Activated T-cell treated with anti-CD3 and anti-CD28 coated beads, Interleukin-2, amount 50 U/mL, for 72 hours (primary cell): ENCODE data around the gene BRI3. TPM values are rescaled to one million over a fixed set of nuclear protein-coding genes. Genes with fewer than 3 reads are reported as not detected.
A peak's percentile ranks its signal among the peaks of the same experiment; 100 is the strongest.

Source experiments
- ATAC-seq, 2 donors: fragments of 150-1000 bp; cut with Tn5 transposase; replicated peaks in 1 of 2; 2 replicates each; pipeline ENCODE4 v1.10.0; 2021; ENCODE audit warnings: moderate library complexity in 2 of 2, mild to moderate bottlenecking in 1 of 2
- DNase-seq, 2 donors: peaks; one replicate each; pipeline ENCODE4 v3.0.0; 2021 to 2022; ENCODE audit warnings: mixed read lengths in 1 of 2
- H3K27ac Mint-ChIP-seq: one replicate; pipeline ENCODE4 v1.8.0; 2022; ENCODE audit warnings: mild to moderate bottlenecking, moderate library complexity, mixed read lengths
- H3K27me3 Mint-ChIP-seq: one replicate; pipeline ENCODE4 v1.8.0; 2022; ENCODE audit warnings: low read depth, mixed read lengths
- H3K36me3 Mint-ChIP-seq, 2 donors: one replicate each; pipeline ENCODE4 v1.8.0; 2022; ENCODE audit warnings: mixed read lengths in 2 of 2, mild to moderate bottlenecking in 1 of 2; ENCODE audit not compliant: insufficient read depth in 2 of 2
- H3K4me1 Mint-ChIP-seq: one replicate; pipeline ENCODE4 v1.8.0; 2022; ENCODE audit warnings: low read depth, mixed read lengths
- H3K4me3 Mint-ChIP-seq, 2 donors: one replicate each; pipeline ENCODE4 v1.8.0; 2022; ENCODE audit warnings: mild to moderate bottlenecking in 2 of 2, mixed read lengths in 2 of 2, moderate library complexity in 2 of 2
- H3K9me3 Mint-ChIP-seq, 2 donors: one replicate each; pipeline ENCODE4 v1.8.0; 2022; ENCODE audit warnings: mixed read lengths in 2 of 2
- total RNA-seq, 2 donors: library from RNA; stranded (reverse); gene quantifications; one replicate each; pipeline ENCODE4 v1.2.3, GENCODE V29; 2022

Gene BRI3
- total RNA-seq, 2 donors from 2014 or later = 84.2 to 90.0 TPM

DNA sequence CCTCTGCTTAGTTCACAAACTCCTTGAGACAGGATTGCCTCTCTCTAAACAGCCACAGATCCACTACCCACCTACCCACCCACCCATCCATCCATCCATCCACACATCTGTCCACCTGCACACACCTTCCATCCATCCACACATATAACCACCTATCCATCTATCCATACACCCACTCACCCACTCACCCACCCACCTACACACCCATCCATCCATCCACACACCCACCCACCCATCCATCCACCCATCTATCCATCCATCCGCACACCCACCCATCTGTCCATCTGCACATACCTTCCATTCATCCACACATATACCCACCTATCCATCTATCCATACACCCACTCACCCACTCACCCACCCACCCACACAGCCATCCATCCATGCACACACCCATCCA, 39.1 kb upstream of the BRI3 start:
- Mint-ChIP-seq H3K4me3 (no peak overlapping the region), H3K27ac (no peak overlapping the region), H3K36me3 (peaks cover 0 to 2% of the 10 kb centered on the region in 2 donors), H3K27me3 (no peaks in the 10 kb centered on the region), H3K4me1 (no peaks in the 10 kb centered on the region), H3K9me3 (no peaks in the 10 kb centered on the region)
- ATAC-seq (no peak), DNase-seq (no peak)

DNA sequence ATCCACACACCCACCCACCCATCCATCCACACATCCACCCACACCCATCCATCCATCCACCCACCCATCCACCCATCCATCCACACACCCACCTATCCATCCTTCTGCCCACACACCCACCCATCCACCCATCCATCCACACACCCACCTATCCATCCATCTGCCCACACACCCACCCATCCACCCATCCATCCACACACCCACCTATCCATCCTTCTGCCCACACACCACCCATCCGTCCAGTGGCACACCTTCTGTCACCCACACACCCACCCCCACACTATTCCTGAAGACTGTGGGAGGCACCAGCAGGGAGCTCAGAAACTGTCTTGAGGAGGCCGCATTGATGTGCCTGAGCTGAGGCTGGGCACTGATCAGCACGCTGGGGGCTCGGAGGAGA, 38.6 kb upstream of the BRI3 start:
- no peak for DNase-seq
- Mint-ChIP-seq H3K36me3 (peaks cover 0 to 4% of the 10 kb centered on the region in 2 donors), H3K27ac (no peak overlapping the region), H3K27me3 (no peaks in the 10 kb centered on the region), H3K4me3 (no peak overlapping the region), H3K9me3 (no peaks in the 10 kb centered on the region), H3K4me1 (peaks cover 2% of the 10 kb centered on the region)
- no peak for ATAC-seq

DNA sequence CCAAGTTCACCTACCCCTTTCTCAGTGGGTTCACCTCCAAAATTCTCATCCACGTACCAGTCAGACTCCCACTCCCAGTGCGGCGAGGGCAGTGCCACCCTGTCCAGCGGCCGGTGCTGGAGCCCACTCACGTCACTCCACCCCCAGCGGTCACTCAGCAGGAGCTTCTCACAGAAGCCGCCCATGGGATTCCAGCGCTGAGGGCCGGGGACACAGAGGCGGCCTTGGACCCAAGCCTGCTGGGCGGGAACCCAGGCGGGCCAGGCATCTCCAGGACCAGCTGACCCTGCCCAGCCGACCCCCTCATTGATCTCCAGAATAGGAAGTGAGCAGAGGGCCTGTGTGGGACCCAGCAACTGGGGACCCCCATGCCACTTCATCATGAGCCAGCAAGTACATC, 36.6 kb upstream of the BRI3 start:
- Mint-ChIP-seq H3K27ac (no peak overlapping the region), H3K36me3 (peaks cover under 1 to 4% of the 10 kb centered on the region in 2 donors)

DNA sequence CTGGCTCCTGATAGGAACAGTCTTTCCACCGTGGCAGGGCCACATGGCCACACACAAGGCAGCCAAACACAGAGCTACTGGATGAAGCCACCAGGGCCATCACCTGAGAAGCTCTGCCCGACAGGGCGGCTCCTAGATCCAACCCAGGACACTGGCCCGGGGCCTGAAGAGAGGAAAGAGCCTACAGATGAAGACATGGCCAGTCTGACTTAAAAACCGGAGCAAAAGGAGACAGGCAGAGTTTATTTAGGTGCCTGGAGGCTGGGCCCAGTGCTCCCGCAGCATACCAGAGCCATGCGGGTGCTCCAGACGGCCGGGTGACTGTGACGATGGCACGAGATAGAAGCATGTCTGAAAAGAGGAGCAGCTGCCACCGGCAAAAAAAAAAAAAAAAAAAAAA, 33.3 kb upstream of the BRI3 start:
- Mint-ChIP-seq H3K27me3 (no peaks in the 10 kb centered on the region), H3K27ac (peak overlapping the region; percentile 89), H3K4me1 (peaks cover 36% of the 10 kb centered on the region), H3K9me3 (no peaks in the 10 kb centered on the region), H3K36me3 (peaks cover 4% of the 10 kb centered on the region in 2 donors), H3K4me3 (peak overlapping the region in 1 of 2 donors; percentile 29)
- no peak for ATAC-seq
- no peak for DNase-seq

More for the DNA sequence above, 36.6 kb upstream of the BRI3 start:
- no peak overlapping the region for H3K4me3 Mint-ChIP-seq
- DNase-seq (no peak), ATAC-seq (no peak)
- H3K4me1 Mint-ChIP-seq = peaks cover 18% of the 10 kb centered on the region
- no peaks in the 10 kb centered on the region for H3K27me3 Mint-ChIP-seq
- no peaks in the 10 kb centered on the region for H3K9me3 Mint-ChIP-seq

- no peaks in the 10 kb centered on the region for H3K27me3 Mint-ChIP-seq
- DNase-seq (peak in 1 of 2 donors; percentile 9), ATAC-seq (no peak)
- peak overlapping the region; percentile 82 for H3K27ac Mint-ChIP-seq
- H3K36me3 Mint-ChIP-seq = peaks cover 4% of the 10 kb centered on the region in 2 donors
- H3K4me3 Mint-ChIP-seq = peak overlapping the region; percentile 7 to 17
- H3K9me3 Mint-ChIP-seq = no peaks in the 10 kb centered on the region
- peaks cover 41% of the 10 kb centered on the region for H3K4me1 Mint-ChIP-seq
Observed at GRCh38 chr7:98249106-98249505, 32.4 kb upstream of the BRI3 start.

- ATAC-seq (peak; percentile 38 to 42), DNase-seq (peak; percentile 57 to 58)
- peak overlapping the region; percentile 93 to 99 for H3K4me3 Mint-ChIP-seq
- H3K4me1 Mint-ChIP-seq = peaks cover 49% of the 10 kb centered on the region
- no peaks in the 10 kb centered on the region for H3K27me3 Mint-ChIP-seq
- no peaks in the 10 kb centered on the region for H3K9me3 Mint-ChIP-seq
- peaks cover 4 to 6% of the 10 kb centered on the region in 2 donors for H3K36me3 Mint-ChIP-seq
- peak overlapping the region; percentile 82 for H3K27ac Mint-ChIP-seq
Observed at GRCh38 chr7:98250789-98251188, 30.7 kb upstream of the BRI3 start.

DNA sequence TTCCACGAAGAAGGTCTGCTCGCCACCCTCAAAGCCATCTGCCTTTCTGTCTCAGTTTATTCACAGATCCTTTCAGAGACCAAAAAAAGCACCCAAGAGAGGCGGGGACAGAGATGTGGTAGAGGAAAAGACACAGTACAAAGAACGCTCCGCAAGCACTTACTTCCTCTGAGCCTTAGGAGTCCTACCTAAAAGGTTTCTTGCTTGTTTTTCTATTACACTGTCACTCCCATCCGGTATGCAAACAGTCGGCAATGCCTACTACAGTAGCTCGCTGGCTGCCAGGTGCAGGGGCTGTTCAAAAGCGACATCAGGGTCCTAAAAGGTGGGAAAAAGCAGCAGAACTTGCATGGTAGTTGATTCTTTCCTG, 30.3 kb upstream of the BRI3 start:
- Mint-ChIP-seq H3K4me1 (peaks cover 53% of the 10 kb centered on the region), H3K9me3 (no peaks in the 10 kb centered on the region), H3K27ac (peak overlapping the region; percentile 82), H3K4me3 (peak overlapping the region; percentile 93 to 99), H3K27me3 (no peaks in the 10 kb centered on the region), H3K36me3 (peaks cover 4 to 6% of the 10 kb centered on the region in 2 donors)
- ATAC-seq = peak; percentile 20
- peak; percentile 11 to 25 for DNase-seq

- Mint-ChIP-seq H3K27me3 (no peaks in the 10 kb centered on the region), H3K4me1 (peaks cover 56% of the 10 kb centered on the region), H3K36me3 (peaks cover 6 to 7% of the 10 kb centered on the region in 2 donors)
Observed at GRCh38 chr7:98251601-98252424, 29.7 kb upstream of the BRI3 start, which contains the start of gene TECPR1. TSS of gene TECPR1 (minus strand) at chr7:98252232. CDS start at chr7:98246146, 6,086 bp downstream.

GRCh38 chr7:98252425-98253054, 28.9 kb upstream of the BRI3 start:
- Mint-ChIP-seq H3K4me1 (peaks cover 56% of the 10 kb centered on the region), H3K27me3 (no peaks in the 10 kb centered on the region), H3K36me3 (peaks cover 6 to 8% of the 10 kb centered on the region in 2 donors), H3K4me3 (peak overlapping the region; percentile 93 to 99), H3K9me3 (no peaks in the 10 kb centered on the region), H3K27ac (peak overlapping the region; percentile 91)
- peak in 1 of 2 donors; percentile 39 for ATAC-seq
- DNase-seq = no peak

More at GRCh38 chr7:98251601-98252424, 29.7 kb upstream of the BRI3 start, which contains the start of gene TECPR1:
- Mint-ChIP-seq H3K27ac (peak within 1 kb of the TSS; percentile 91), H3K9me3 (no peaks in the 10 kb centered on the region), H3K4me3 (peak within 1 kb of the TSS; percentile 93 to 99)
- DNase-seq (peak; percentile 94 to 96), ATAC-seq (peak; percentile 96 to 97)

GRCh38 chr7:98254516-98254915, 27.0 kb upstream of the BRI3 start:
- H3K4me1 Mint-ChIP-seq = peaks cover 42% of the 10 kb centered on the region
- no peaks in the 10 kb centered on the region for H3K9me3 Mint-ChIP-seq
- ATAC-seq (no peak), DNase-seq (no peak)
- H3K27me3 Mint-ChIP-seq = no peaks in the 10 kb centered on the region
- peaks cover 4 to 6% of the 10 kb centered on the region in 2 donors for H3K36me3 Mint-ChIP-seq
- peak overlapping the region; percentile 52 for H3K27ac Mint-ChIP-seq
- H3K4me3 Mint-ChIP-seq = peak overlapping the region in 1 of 2 donors; percentile 44

DNA sequence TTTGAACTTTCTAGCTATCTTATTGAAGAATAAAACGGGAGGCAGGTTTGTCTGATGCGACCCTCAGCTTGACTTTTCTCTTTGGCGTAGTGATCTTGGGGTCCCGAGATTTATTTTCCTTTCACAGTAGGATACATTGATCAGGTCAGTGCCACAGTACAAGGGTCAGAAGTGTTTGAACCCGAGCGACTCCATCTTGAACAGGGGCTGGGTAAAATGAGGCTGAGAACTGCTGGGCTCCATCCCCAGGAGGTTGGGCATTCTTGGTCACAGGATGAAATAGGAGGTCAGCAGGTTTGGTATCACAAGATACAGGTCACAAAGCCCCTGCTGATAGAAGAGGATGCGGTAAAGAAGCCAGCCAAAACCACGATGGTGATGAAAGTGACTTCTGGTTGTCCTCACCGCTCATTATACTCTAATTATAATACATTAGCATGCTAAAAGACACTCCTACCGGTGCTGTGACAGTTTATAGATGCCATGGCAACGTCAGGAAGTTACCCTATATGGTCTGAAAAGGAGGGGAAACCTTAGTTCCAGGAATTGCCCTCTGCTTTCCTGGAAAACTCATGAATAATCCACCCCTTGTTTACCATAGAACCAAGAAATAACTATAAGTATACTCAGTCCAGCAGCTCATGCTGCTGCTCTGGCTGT, 26.4 kb upstream of the BRI3 start:
- Mint-ChIP-seq H3K27me3 (no peaks in the 10 kb centered on the region), H3K4me1 (peaks cover 36% of the 10 kb centered on the region), H3K27ac (peak overlapping the region; percentile 52), H3K9me3 (no peaks in the 10 kb centered on the region), H3K4me3 (peak overlapping the region in 1 of 2 donors; percentile 44), H3K36me3 (peaks cover 3 to 4% of the 10 kb centered on the region in 2 donors)
- peak; percentile 25 to 53 for DNase-seq
- ATAC-seq = peak in 1 of 2 donors; percentile 14

DNA sequence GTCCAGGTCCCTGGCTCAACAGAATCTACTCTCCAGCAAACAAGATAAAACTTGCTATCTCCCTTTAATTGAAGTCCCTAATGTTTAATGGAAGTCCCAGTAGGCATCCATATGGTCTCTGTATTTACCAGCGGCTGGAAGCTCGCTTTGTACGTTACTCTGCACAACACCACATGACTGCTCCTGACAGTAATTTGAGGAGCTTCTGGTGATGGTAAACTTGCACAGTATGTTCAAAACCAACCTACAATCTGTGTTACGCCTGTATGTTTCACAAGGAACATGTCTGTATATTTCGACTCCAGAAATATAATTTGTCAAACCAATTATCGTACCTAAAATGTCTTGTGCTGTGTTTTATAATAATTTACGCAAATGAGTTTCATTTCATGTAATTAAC, 25.1 kb upstream of the BRI3 start:
- peak overlapping the region; percentile 68 for H3K27ac Mint-ChIP-seq
- ATAC-seq = no peak

GRCh38 chr7:98257701-98258100, 23.8 kb upstream of the BRI3 start:
- Mint-ChIP-seq H3K4me1 (peaks cover 24% of the 10 kb centered on the region), H3K9me3 (peaks cover 0 to 2% of the 10 kb centered on the region in 2 donors), H3K27me3 (no peaks in the 10 kb centered on the region), H3K36me3 (peaks cover 3 to 9% of the 10 kb centered on the region in 2 donors), H3K4me3 (no peak overlapping the region), H3K27ac (no peak overlapping the region)
- DNase-seq (no peak), ATAC-seq (no peak)

More for the DNA sequence above, 25.1 kb upstream of the BRI3 start:
- H3K36me3 Mint-ChIP-seq = peaks cover 3 to 4% of the 10 kb centered on the region in 2 donors
- no peaks in the 10 kb centered on the region for H3K9me3 Mint-ChIP-seq
- DNase-seq = no peak
- H3K4me1 Mint-ChIP-seq = peaks cover 26% of the 10 kb centered on the region
- H3K4me3 Mint-ChIP-seq = no peak overlapping the region
- H3K27me3 Mint-ChIP-seq = no peaks in the 10 kb centered on the region
